K562 (cell line): ENCODE data around the gene ARFGAP3. TPM values are rescaled to one million over a fixed set of nuclear protein-coding genes. Genes with fewer than 3 reads are reported as not detected.

Experiments used
- ATF7 ChIP-seq: fragments of 450-650 bp; IDR thresholded peaks from 2 replicates; pipeline ENCODE4 v1.7.1; 2014; ENCODE audit warnings: mild to moderate bottlenecking, moderate library complexity
- BRD4 ChIP-seq: fragments of 200-600 bp; sonication (generic); IDR thresholded peaks from 2 replicates; pipeline ENCODE4 v1.6.1; 2017; ENCODE audit warnings: inconsistent platforms
- CBX5 ChIP-seq: IDR thresholded peaks from 2 replicates; pipeline ENCODE4 v1.6.1; 2014; ENCODE audit warnings: low read depth, borderline replicate concordance
- CHD4 ChIP-seq: fragments of 200-600 bp; sonication (generic); IDR thresholded peaks from 3 replicates; pipeline ENCODE4 v1.6.1; 2012; ENCODE audit warnings: low read depth, mild to moderate bottlenecking, mixed read lengths, low read length, inconsistent platforms; ENCODE audit not compliant: insufficient read depth, insufficient replicate concordance, poor library complexity, severe bottlenecking
- ELF2 ChIP-seq: fragments of 250-450 bp; sonication (Bioruptor Pico); IDR thresholded peaks from 2 replicates; pipeline ENCODE4 v1.5.0; 2021; ENCODE audit warnings: mild to moderate bottlenecking
- EP300 ChIP-seq: IDR thresholded peaks from 2 replicates; pipeline ENCODE4 v1.6.1; 2012; ENCODE audit warnings: low read length, improper control_type of control experiment
- KLF6 ChIP-seq: fragments of 250-450 bp; sonication (Bioruptor Pico); IDR thresholded peaks from 2 replicates; pipeline ENCODE4 v1.4.0; 2020; ENCODE audit warnings: mild to moderate bottlenecking, moderate library complexity, borderline replicate concordance
- LARP7 ChIP-seq: fragments of 450-650 bp; IDR thresholded peaks from 2 replicates; pipeline ENCODE4 v1.6.1; 2016
- MTF1 ChIP-seq: fragments of 250-450 bp; sonication (Bioruptor Pico); IDR thresholded peaks from 2 replicates; pipeline ENCODE4 v1.9.0; 2021; ENCODE audit warnings: moderate library complexity, mild to moderate bottlenecking, inconsistent platforms, borderline replicate concordance
- OTX1 ChIP-seq: fragments of 450-650 bp; formaldehyde crosslinking; IDR thresholded peaks from 2 replicates; pipeline ENCODE4 v1.4.0; 2022; ENCODE audit warnings: mild to moderate bottlenecking
- PATZ1 ChIP-seq: fragments of 250-450 bp; sonication (Bioruptor Pico); IDR thresholded peaks from 2 replicates; pipeline ENCODE4 v1.5.0; 2020; ENCODE audit warnings: mild to moderate bottlenecking, borderline replicate concordance
- PHF20 ChIP-seq: fragments of 450-650 bp; IDR thresholded peaks from 2 replicates; pipeline ENCODE4 v1.6.1; 2018; ENCODE audit not compliant: partially characterized antibody
- POLR2AphosphoS2 ChIP-seq: IDR thresholded peaks from 2 replicates; pipeline ENCODE4 v1.6.1; 2012; ENCODE audit warnings: low read length, improper control_type of control experiment
- RAD51 ChIP-seq: fragments of 450-650 bp; IDR thresholded peaks from 2 replicates; pipeline ENCODE4 v1.7.1; 2016; ENCODE audit warnings: low read depth, mild to moderate bottlenecking, borderline replicate concordance
- SAP30 ChIP-seq: fragments of 200-600 bp; sonication (generic); IDR thresholded peaks from 2 replicates; pipeline ENCODE4 v1.6.1; 2012; ENCODE audit warnings: borderline replicate concordance, low read depth, mild to moderate bottlenecking, moderate library complexity, low read length, control low read depth, inconsistent platforms; ENCODE audit not compliant: insufficient read depth, poor library complexity, severe bottlenecking
- SIRT6 ChIP-seq: IDR thresholded peaks from one replicate; pipeline ENCODE4 v1.6.1; 2012; ENCODE audit warnings: low read depth, mild to moderate bottlenecking, control low read depth, inconsistent platforms, low read length, moderate library complexity
- ZNF121 ChIP-seq: sonication (generic); formaldehyde crosslinking; conservative IDR thresholded peaks from 2 replicates; pipeline ENCODE4 v1.8.0; 2022; ENCODE audit warnings: missing genetic modification reagents
- ZNF398 ChIP-seq: fragments of 250-450 bp; sonication (Bioruptor Pico); IDR thresholded peaks from 2 replicates; pipeline ENCODE4 v1.8.0; 2021; ENCODE audit warnings: moderate library complexity, mild to moderate bottlenecking, inconsistent platforms
- polyA plus RNA-seq, 8 experiments: library from polyadenylated mRNA; depleted of rRNA in 4 of 8; stranded (reverse) in 5 of 8; unstranded in 3 of 8; fragments of >200 nt; fragmentation: Nextera tagmentation in 2 of 8; fragmentation: Illumina TruSeq in 1 of 8; extraction: Ambion mirVana in 2 of 8; extraction: Trizol in 1 of 8; gene quantifications; 2 replicates each; pipeline versions ENCODE4 v1.2.1 to v1.2.3, GENCODE V29; 2011 to 2014; ENCODE audit warnings: inconsistent platforms in 1 of 8, missing spikeins in 1 of 8
- total RNA-seq, 7 experiments: library from RNA; depleted of rRNA in 6 of 7; stranded (reverse); fragments of >200 nt in 6 of 7; fragmentation: Illumina TruSeq in 2 of 7; extraction: Trizol in 2 of 7; gene quantifications; 2 replicates each; pipeline versions ENCODE4 v1.2.1 to v1.2.3, GENCODE V29; 2011 to 2021; ENCODE audit warnings: low replicate concordance in 1 of 7
- TF ChIP-seq, protein P1 (sequence below): fragments of 250-450 bp; sonication (Bioruptor Pico); IDR thresholded peaks from 2 replicates; pipeline ENCODE4 v1.4.0; 2020

The ARFGAP3 gene
- total and polyA plus RNA-seq, 9 of the 15 experiments (the other 6 are each of a cell fraction or from before 2014, with no cell fraction given) = 14.2 to 31.9 (median 22.7) TPM

- no peak for TF ChIP-seq ZNF398 (CRISPR knock-in tag)
- TF ChIP-seq SAP30 = peak; percentile 51
- no peak for TF ChIP-seq PATZ1 (CRISPR knock-in tag)
- TF ChIP-seq RAD51 = no peak
- no peak for TF ChIP-seq ZNF121 (CRISPR knock-in tag)
- no peak for TF ChIP-seq MTF1 (CRISPR knock-in tag)
- peak; percentile 29 for TF ChIP-seq PHF20
- no peak for TF ChIP-seq KLF6
- TF ChIP-seq BRD4 = no peak
- peak; percentile 70 for TF ChIP-seq ATF7
- TF ChIP-seq, protein P1, sequence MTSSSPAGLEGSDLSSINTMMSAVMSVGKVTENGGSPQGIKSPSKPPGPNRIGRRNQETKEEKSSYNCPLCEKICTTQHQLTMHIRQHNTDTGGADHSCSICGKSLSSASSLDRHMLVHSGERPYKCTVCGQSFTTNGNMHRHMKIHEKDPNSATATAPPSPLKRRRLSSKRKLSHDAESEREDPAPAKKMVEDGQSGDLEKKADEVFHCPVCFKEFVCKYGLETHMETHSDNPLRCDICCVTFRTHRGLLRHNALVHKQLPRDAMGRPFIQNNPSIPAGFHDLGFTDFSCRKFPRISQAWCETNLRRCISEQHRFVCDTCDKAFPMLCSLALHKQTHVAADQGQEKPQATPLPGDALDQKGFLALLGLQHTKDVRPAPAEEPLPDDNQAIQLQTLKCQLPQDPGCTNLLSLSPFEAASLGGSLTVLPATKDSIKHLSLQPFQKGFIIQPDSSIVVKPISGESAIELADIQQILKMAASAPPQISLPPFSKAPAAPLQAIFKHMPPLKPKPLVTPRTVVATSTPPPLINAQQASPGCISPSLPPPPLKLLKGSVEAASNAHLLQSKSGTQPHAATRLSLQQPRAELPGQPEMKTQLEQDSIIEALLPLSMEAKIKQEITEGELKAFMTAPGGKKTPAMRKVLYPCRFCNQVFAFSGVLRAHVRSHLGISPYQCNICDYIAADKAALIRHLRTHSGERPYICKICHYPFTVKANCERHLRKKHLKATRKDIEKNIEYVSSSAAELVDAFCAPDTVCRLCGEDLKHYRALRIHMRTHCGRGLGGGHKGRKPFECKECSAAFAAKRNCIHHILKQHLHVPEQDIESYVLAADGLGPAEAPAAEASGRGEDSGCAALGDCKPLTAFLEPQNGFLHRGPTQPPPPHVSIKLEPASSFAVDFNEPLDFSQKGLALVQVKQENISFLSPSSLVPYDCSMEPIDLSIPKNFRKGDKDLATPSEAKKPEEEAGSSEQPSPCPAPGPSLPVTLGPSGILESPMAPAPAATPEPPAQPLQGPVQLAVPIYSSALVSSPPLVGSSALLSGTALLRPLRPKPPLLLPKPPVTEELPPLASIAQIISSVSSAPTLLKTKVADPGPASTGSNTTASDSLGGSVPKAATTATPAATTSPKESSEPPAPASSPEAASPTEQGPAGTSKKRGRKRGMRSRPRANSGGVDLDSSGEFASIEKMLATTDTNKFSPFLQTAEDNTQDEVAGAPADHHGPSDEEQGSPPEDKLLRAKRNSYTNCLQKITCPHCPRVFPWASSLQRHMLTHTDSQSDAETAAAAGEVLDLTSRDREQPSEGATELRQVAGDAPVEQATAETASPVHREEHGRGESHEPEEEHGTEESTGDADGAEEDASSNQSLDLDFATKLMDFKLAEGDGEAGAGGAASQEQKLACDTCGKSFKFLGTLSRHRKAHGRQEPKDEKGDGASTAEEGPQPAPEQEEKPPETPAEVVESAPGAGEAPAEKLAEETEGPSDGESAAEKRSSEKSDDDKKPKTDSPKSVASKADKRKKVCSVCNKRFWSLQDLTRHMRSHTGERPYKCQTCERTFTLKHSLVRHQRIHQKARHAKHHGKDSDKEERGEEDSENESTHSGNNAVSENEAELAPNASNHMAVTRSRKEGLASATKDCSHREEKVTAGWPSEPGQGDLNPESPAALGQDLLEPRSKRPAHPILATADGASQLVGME (CRISPR knock-in tag) = no peak
- no peak for TF ChIP-seq CHD4
- no peak for TF ChIP-seq CBX5
- TF ChIP-seq ELF2 (CRISPR knock-in tag) = no peak
- no peak for TF ChIP-seq POLR2AphosphoS2
- no peak for TF ChIP-seq SIRT6
- TF ChIP-seq LARP7 = no peak
- no peak for TF ChIP-seq EP300
- TF ChIP-seq OTX1 = no peak
Measured at GRCh38 chr22:42856865-42857704, at the start of gene ARFGAP3 (continued).
